ENCODE data around the gene TREH. TPM values are rescaled to one million over a fixed set of nuclear protein-coding genes. Genes with fewer than 3 reads are reported as not detected.

The TREH gene
- total RNA-seq, 2 experiments from 2014 or later: not detected

GRCh38 chr11:118631142-118631909 is 48.1 kb downstream of the TREH start:
- CTCF ChIA-PET (ENCODE audit: unreplicated experiment): interaction anchor here (0.9 kb wide), 1 partner anchor 19 kb away, joined by 3 read pairs; no protein-coding TSS in a partner anchor
- H3K4me2 ChIP-seq (ENCODE audit: low read length): no peak overlapping the region
- H3K36me3 ChIP-seq (ENCODE audit: insufficient read depth, low read length): no peaks in the 10 kb centered on the region
- H3K79me2 ChIP-seq (ENCODE audit: insufficient read depth, low read depth, low read length): no peaks in the 10 kb centered on the region
- H3K4me3 ChIP-seq (ENCODE audit: low read depth, low read length, poor library complexity, severe bottlenecking): no peak overlapping the region
- no peak overlapping the region for H3K27ac ChIP-seq (ENCODE audit: low read depth, low read length, poor library complexity, severe bottlenecking)
- TF ChIP-seq CTCF (conservative IDR thresholded peaks at IDR 0.05; ENCODE audit: low read length) (no peak), EZH2phosphoT487 (IDR thresholded peaks at IDR 0.05; ENCODE audit: borderline replicate concordance, low read depth, low read length) (no peak)
- intact Hi-C loops (cut with micrococcal nuclease; ENCODE audit: unreplicated experiment): no loop called here
- H3K4me1 ChIP-seq (ENCODE audit: insufficient read depth, low read length, poor library complexity, severe bottlenecking): no peaks in the 10 kb centered on the region
- no peak overlapping the region for H2AFZ ChIP-seq (ENCODE audit: low read length)
- no peaks in the 10 kb centered on the region for H3K9me3 ChIP-seq (ENCODE audit: low read length)
- POLR2A ChIA-PET: interaction anchor here (0.5 kb wide), 1 partner anchor 156 kb away, joined by 3 read pairs; no protein-coding TSS in a partner anchor
- no TSS peak for BruUV-seq (replicated peaks)
- H3K9me2 ChIP-seq (ENCODE audit: insufficient read depth, low read length): no peaks in the 10 kb centered on the region
- H4K20me1 ChIP-seq (ENCODE audit: insufficient read depth, low read length): no peaks in the 10 kb centered on the region
- DNase-seq (ENCODE audit: low spot score): no peak

- no peaks in the 10 kb centered on the region for H3K79me2 ChIP-seq (ENCODE audit: insufficient read depth, low read depth, low read length)
- no peaks in the 10 kb centered on the region for H3K9me2 ChIP-seq (ENCODE audit: insufficient read depth, low read length)
- no peak for DNase-seq (ENCODE audit: low spot score)
- H3K27ac ChIP-seq (ENCODE audit: low read depth, low read length, poor library complexity, severe bottlenecking): no peak overlapping the region
- no peaks in the 10 kb centered on the region for H3K36me3 ChIP-seq (ENCODE audit: insufficient read depth, low read length)
- no peaks in the 10 kb centered on the region for H4K20me1 ChIP-seq (ENCODE audit: insufficient read depth, low read length)
- intact Hi-C loops (cut with micrococcal nuclease; ENCODE audit: unreplicated experiment): no loop called here
- ChIA-PET CTCF (ENCODE audit: unreplicated experiment) (interaction anchor here (1.0 kb wide), 1 partner anchor 21 kb away, joined by 3 read pairs; no protein-coding TSS in a partner anchor), POLR2A (interaction anchor here (0.6 kb wide), 1 partner anchor 897 kb away, joined by 3 read pairs; no protein-coding TSS in a partner anchor)
- no peaks in the 10 kb centered on the region for H3K4me1 ChIP-seq (ENCODE audit: insufficient read depth, low read length, poor library complexity, severe bottlenecking)
- BruUV-seq (replicated peaks): no TSS peak
- TF ChIP-seq EZH2phosphoT487 (IDR thresholded peaks at IDR 0.05; ENCODE audit: borderline replicate concordance, low read depth, low read length) (no peak), CTCF (conservative IDR thresholded peaks at IDR 0.05; ENCODE audit: low read length) (no peak)
- H3K4me3 ChIP-seq (ENCODE audit: low read depth, low read length, poor library complexity, severe bottlenecking): no peak overlapping the region
- H3K4me2 ChIP-seq (ENCODE audit: low read length): no peak overlapping the region
- H2AFZ ChIP-seq (ENCODE audit: low read length): no peak overlapping the region
- H3K9me3 ChIP-seq (ENCODE audit: low read length): no peaks in the 10 kb centered on the region
These were observed 49.4 kb downstream of the TREH start for GRCh38 chr11:118629761-118630661.
